GM08714 (cell line): ENCODE results near the gene KCNJ11.
"Not testable (repeated sequence)": the region's sequence is repeated elsewhere in the genome, so short reads cannot be mapped to it uniquely, and the experiment has no call there.

ENCODE experiments used
- H3K4me3 ChIP-seq: fragments of 200-500 bp; sonication (Bioruptor generic); 2 replicates; pipeline ENCODE4 v1.5.1; 2014; ENCODE audit warnings: mild to moderate bottlenecking, low read length, inconsistent platforms
- ZNF274 ChIP-seq: IDR thresholded peaks from 2 replicates; pipeline ENCODE4 v1.6.1; 2012; ENCODE audit warnings: mild to moderate bottlenecking, low read depth, low read length

Gene KCNJ11

DNA sequence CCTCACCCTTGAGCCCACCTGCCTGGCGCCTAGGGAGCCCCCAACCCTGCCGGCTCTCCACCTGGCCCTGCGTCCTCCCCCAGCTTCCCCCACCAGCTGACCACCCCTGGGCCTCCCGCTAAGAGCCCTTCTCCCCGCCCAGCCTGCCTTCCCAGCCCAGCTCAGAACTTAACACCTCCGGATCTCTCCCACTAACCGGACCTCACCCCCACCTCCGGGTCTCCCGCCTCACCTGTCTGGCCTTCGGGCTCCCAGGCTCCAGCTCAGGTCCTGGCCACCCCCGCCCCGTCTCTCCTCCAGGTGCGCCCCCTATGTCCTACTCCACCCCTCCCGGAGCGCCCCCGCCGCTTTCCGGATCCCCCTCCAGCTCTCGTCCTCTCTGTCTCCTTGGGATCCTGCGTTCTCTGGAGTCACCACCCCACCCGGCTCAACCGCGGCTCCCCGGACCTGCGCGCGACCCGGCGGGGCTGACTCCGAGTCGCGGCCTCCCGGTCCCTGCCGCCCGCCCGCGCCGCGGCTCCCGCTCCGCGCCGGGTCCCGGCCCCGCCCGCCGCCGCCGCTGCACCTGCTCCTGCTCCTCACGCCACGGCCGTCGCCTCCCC is at the start of gene KCNJ11:
TSS of gene KCNJ11 (minus strand) at position 51 of the 602 bp plus-strand sequence. CDS start 568 bp downstream, outside the sequence.
- peak within 1 kb of the TSS; percentile 39; the same call in 1 of the 2 replicates for H3K4me3 ChIP-seq
- TF ChIP-seq ZNF274 = no peak

DNA sequence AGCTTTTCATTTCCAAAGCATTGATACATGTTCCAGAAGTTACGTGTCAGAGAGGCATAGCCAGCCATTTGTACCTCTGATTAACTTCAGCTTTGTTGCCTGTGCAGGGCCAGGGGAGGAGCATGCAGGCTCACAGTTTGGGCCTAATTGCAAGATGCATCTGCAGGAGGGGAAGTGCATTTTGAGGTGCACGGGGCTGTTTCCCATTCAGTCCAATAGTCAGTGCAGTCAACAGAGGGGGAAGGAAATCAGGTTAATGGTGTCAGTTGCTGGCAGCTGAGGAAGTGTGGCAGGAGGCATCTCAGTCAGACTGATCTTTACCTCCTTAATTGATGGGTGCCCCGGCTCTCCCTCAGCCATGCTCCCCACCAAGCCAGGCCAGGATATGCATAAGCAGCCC is 48.9 kb upstream of the KCNJ11 start:
- TF ChIP-seq ZNF274 = no peak
- H3K4me3 ChIP-seq = no peak overlapping the region

DNA sequence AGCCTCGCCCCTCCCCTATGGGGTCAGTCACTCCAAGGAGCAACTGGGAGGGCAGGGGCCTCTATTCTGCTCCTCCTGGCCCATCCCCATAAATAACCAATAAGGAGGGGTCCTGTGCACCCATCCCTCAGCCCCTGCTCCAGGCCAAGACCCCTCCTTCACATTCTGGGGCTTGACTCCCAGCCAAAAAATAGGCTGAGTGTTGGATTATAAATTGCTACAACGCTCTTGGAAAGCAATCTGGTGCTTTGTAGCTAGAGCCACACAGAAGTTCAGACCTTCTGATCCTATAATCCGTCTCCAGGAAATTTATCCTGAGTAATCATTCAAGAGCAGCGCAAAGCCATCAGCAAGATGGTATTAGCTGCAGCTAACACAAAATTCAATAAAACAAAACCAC is 45.6 kb upstream of the KCNJ11 start:
- TF ChIP-seq ZNF274 = no peak
- no peak overlapping the region for H3K4me3 ChIP-seq

DNA sequence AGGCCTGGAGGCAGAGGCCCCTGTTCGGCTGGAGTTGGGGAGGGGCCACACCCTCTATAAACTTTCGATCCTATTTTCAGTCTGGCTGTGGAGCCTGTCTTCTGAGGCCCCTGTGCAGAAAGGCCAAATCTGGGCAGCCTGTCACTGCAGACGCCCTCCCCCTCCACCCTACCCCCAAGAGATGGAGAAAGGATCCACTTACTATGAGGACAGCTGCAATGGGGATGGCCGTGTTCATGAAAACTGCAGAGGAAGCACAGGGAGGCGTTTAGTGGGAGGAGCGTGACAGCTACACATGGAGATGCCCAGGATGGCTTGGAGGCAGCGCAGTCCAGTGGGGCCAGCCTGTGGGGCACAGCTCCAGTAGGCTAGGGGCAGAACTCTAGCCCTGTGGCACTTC is 43.5 kb upstream of the KCNJ11 start:
- no peak overlapping the region for H3K4me3 ChIP-seq
- no peak for TF ChIP-seq ZNF274

DNA sequence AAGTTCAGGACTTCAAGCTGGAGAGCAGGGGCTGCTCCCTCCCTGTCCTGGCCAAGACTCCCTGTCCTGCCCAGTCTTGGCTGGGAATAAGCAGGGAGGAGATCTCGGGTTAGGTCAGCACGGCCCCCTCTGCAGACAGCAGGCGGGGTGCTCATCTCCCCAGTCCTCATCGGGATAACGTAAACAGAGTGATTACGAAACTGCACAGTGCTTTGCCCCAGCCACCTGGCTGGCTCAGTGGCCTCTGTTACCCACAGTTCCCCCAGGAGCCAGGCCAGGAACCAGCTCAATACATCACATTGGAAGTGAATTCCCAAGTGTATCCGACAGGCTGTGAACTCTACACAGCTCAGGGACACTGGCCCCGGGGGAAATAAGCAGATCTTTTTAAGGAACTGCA is 42.7 kb upstream of the KCNJ11 start:
- no peak overlapping the region for H3K4me3 ChIP-seq
- TF ChIP-seq ZNF274 = no peak

DNA sequence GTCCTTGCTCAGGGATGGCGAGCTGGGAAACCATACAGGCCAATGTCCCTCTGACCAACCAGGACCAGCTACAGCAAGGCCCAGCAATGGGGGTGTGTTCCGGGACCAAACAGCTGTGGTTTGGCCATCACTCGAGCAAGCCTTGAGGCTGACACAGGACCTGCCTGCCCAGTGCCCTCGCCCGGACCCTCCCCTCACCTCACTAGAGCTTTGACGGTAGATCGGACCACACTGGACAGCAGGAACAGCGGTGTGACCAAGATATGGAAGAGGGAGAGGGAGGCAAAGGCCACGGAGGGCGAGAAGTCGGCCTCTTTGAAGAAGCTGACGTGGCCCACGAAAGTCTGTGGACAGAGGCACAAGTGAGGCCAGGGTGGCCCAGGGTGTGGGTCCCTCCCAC is 42.2 kb upstream of the KCNJ11 start:
- no peak for TF ChIP-seq ZNF274
- H3K4me3 ChIP-seq = no peak overlapping the region

DNA sequence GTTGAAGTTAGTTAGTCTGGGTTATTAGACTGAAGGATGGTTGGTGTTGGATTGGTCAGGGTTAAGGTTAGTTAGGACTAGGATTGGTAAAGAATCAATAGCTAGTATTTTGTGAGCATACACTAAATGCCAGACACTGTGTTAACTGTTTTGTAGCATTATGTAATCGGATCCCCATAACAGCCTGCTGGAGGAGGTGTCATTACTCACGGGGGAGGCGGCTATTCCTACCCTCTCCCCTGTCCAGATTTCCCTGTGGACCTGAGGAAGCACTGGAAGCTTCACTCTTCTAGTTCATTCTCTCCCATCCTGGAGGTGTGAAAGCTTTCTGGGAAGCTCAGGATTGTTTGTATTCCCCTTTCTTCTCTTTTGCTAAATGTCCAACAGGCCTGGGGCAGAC is 40.5 kb upstream of the KCNJ11 start:
- no peak for TF ChIP-seq ZNF274
- H3K4me3 ChIP-seq = no peak overlapping the region

DNA sequence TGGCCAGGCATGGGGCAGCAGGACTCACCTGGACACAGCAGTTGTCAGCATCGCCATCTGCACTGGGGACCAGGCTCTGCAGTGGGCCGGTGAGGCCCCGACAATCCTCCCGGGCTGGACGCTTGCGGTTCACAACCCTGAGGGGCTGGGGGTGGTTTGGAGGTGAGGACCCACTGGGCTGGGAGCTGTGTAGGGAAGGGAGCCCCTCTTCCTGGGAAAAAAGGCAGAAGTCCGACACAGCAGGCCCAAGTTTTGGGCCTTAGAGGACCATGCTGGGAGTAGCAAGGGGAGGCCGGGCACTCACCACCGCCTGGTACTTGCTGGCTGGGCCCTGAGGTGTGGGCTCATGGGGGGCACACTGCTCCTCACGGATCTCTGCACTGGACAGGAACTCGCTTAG is 39.8 kb upstream of the KCNJ11 start:
- no peak for TF ChIP-seq ZNF274
- H3K4me3 ChIP-seq = no peak overlapping the region

DNA sequence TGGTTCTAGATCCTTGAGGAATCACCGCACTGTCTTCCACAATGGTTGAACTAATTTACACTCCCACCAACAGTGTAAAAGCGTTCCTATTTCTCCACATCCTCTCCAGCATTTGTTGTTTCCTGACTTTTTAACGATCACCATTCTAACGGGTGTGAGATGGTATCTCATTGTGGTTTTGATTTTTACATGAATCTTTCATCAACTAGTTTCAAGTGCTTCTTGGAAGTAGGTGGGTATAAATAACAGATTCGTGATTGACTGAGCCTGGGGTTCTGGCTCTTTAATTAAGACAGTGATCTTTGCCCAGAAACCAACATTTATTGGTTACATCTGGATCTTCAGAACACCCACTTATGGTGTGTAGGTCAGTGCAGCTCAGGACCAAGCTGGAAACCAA is 37.8 kb upstream of the KCNJ11 start:
- H3K4me3 ChIP-seq = not testable (repeated sequence)

DNA sequence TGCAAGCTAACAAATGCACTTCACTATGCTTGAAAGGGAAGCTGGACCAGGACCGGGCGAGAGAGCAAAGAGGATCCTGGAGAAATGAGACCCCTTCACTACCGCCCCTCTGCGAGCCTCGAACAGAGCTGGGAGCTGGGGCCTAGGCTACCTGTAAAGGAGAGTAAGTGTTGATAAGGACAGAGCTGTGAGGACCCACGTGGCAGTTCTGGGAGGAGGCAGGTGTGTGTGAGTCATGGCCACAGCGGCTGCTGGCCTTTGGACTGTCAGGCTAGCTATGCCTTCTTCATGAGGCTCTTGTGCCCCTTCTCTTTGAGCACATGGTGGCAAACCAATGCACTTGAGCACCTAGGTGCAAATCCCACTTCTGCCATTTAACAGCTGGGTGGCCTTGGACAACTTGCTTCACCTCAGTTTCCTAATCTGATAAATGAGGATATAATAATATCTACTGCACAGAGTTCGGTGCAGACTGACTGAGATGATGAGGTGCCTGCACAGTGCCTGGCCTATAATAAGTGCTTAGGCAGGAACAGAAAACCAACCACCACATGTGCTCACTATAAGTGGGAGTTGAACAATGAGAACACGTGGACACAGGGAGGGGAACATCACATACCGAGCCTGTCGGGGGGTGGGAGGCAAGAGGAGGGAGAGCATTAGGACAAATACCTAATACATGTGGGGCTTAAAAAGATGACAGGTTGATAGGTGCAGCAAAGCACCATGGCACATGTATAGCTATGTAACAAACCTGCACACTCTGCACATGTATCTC is 35.3 kb upstream of the KCNJ11 start:
- H3K4me3 ChIP-seq = no peak overlapping the region
- no peak for TF ChIP-seq ZNF274

DNA sequence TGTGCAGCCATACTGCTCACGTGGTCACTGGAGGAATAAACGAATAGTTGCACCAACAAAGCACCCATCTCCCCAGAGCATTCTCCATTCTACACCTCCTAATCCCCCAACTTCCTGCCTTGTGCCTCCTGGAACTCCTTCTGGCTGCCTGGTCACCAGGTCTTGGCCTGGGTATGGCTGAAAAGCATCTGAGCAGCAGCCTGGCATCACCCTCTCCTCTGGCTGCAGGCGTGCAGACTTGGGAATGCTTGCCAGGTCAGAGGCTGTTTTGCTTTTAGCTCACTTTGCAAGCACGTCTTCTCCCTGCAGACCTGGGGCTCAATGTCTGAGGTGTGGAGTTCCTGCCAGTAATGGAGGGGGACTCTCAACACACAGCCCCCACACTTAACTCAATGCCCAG is 33.3 kb upstream of the KCNJ11 start:
- TF ChIP-seq ZNF274 = no peak
- H3K4me3 ChIP-seq = no peak overlapping the region

DNA sequence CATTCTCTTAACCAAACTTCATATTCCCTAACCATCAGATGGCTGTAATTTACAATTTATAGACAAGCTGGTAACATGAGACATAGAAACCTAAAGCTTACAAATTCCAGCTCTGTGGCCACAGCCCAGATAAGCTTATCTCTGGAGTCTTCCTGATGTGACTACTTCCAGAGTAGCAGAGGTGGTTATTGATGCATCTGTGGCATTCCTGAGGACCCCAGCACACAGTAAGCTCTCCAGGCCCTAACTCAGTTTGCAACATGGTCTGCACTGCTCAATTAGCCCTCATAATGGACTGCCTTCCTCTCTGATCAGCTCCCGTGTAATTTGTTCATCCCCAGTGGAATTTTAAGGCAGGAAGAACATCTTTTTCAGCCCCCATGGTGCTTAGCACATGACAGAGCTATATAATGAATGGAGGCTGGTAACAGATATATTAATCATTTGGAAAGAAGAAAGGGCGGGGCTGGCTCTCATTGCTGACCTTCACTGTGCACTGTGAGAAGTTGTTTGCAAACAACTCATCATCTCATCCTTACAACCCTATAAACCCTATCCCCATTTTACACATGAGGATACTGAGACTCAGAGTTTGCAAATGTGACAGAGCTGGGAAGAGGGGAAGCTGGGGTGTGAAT is 30.1 kb upstream of the KCNJ11 start:
- no peak for TF ChIP-seq ZNF274
- no peak overlapping the region for H3K4me3 ChIP-seq

DNA sequence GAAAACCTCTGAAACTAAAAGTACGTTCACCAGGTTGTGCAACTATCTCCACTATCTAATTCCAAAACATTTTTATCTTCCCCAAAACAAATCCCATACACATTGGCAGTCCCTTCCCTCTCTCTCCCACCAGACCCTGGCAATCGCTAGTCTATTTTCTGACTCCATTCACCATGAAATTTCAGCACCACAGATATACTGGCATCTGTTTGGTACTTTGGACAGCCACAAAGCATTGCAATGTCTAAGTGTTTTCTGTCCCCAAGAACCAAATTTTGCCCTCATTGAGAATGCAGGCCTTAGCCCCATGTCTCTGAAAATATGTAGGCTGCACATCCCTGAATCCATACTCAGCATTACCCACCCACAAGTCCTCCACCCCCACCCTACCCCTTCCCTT is 28.0 kb upstream of the KCNJ11 start:
- TF ChIP-seq ZNF274 = no peak

DNA sequence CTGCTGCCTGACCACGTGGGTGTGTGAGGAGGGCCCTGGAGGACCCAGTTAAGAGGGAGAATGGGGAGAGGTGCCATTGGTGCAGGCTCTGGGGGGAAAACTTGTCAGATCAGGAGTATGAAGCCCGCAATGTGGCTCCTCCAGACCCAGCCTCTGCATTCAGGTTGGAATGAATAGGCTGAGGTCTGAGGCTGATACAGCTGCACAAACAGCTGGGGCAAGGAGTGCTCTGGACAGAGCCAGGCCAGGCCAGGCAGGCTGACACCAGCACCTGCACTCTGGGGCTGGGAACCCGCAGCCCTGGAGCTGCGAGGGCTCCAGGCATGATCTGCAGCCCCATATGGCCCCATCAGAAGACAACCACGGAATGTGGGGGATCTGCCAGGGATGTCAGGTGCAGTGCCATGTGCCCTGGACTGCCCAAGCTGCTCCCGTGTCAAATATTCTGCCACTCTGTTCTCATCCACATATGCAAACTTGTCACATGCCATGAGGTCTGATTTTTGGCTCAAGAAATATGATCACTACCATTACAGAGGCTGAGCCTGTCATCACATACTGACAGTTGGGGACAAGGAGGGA is 27.2 kb upstream of the KCNJ11 start:
- TF ChIP-seq ZNF274 = no peak
- H3K4me3 ChIP-seq = no peak overlapping the region

More for the DNA sequence above, 28.0 kb upstream of the KCNJ11 start:
- no peak overlapping the region for H3K4me3 ChIP-seq

DNA sequence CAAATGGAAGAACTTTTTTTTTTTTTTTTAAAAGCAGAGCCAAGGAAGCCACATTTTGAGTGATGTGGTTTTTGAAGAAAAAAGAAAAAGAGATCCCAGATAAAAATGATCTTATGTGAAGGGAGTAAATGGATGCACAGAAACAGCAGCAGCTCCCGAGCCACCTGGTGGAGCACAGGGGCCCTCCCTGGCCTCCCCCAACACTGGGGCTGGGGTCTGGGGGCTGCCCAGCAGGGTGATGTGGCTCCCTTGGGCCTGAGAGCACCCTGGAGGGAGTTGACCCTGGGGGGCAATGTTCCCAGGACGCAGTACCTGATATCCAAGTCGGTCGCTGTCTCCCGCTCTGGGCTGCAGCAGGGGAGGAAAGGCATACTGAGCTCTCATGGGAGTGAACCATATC is 26.5 kb upstream of the KCNJ11 start:
- no peak for TF ChIP-seq ZNF274
- no peak overlapping the region for H3K4me3 ChIP-seq
